Hepatocyte (in vitro differentiated cells): ENCODE measurements around the gene RPS17.

Experiments used
- CTCF ChIP-seq: fragments of 200-600 bp; sonication (generic); IDR thresholded peaks from 2 replicates; pipeline ENCODE4 v1.5.1; 2016; ENCODE audit warnings: antibody characterized with exemption, mild to moderate bottlenecking; ENCODE audit not compliant: poor library complexity
- EZH2phosphoT487 ChIP-seq: fragments of 200-600 bp; sonication (generic); IDR thresholded peaks from one replicate; pipeline ENCODE4 v1.6.1; 2018; ENCODE audit warnings: antibody characterized with exemption, mild to moderate bottlenecking, low read depth, moderate library complexity; ENCODE audit not compliant: unreplicated experiment, severe bottlenecking

- no peak for TF ChIP-seq CTCF
- TF ChIP-seq EZH2phosphoT487 = no peak
These were observed 5.2 kb upstream of the RPS17 start for GRCh38 chr15:82545478-82545877.
